GM21576 (cell line): ENCODE results near the gene SOX8.
"Not testable (repeated sequence)": the region's sequence is repeated elsewhere in the genome, so short reads cannot be mapped to it uniquely, and the experiment has no call there.

Experiments
- ATAC-seq: cut with Tn5 transposase; IDR thresholded peaks from one replicate; pipeline ENCODE4 v1.9.1; 2021; ENCODE audit warnings: mild to moderate bottlenecking, moderate library complexity; ENCODE audit not compliant: unreplicated experiment

Gene SOX8

DNA sequence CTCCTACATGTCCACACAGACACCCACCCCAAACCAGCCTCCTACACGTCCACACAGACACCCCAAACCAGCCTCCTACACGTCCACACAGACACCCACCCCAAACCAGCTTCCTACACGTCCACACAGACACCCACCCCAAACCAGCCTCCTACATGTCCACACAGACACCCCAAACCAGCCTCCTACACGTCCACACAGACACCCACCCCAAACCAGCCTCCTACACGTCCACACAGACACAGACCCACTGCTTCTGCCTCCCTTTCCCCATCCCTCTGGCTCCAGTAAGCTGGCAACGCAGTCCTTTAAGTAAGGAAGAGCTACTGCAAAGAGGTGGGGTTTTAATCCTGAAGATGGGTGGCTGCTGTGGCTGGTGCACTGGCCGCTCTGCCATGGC, 27.8 kb upstream of the SOX8 start:
- not testable (repeated sequence) for ATAC-seq

DNA sequence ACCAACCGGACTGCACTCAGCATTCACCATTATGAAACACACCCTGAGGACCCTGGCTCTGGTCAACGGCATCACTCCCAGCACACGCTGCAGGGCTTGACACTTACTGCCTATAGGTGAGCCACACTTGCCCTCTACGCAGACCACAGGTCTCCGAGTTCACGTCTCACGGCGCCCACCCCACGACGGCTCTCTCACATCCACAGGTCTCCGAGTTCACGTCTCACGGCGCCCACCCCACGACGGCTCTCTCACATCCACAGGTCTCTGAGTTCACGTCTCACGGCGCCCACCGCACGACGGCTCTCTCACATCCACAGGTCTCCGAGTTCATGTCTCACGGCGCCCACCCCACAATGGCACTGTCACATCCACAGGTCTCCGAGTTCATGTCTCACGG, 25.8 kb upstream of the SOX8 start:
- ATAC-seq: not testable (repeated sequence)

- ATAC-seq: no peak
Observed at GRCh38 chr16:959232-960040, 22.1 kb upstream of the SOX8 start.

DNA sequence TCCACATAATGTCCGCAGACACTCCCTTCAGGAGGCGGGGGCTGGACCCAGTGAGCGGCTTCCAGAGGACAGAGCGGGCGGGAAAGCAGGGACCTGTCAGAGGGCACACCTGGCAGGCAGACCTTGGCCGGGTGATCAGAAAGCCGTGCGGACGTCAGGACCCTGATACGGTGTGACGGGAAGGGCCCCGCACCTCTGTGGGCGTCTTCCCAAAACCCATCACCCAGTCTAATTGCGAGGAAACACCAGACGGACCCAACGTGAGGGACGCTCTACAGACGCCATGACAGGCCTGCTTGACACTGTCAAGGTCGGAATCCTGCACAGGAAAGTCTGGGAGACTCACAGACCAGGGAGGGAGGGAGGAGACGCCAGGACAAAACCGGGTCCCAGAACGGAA, 19.2 kb upstream of the SOX8 start:
- ATAC-seq: no peak

DNA sequence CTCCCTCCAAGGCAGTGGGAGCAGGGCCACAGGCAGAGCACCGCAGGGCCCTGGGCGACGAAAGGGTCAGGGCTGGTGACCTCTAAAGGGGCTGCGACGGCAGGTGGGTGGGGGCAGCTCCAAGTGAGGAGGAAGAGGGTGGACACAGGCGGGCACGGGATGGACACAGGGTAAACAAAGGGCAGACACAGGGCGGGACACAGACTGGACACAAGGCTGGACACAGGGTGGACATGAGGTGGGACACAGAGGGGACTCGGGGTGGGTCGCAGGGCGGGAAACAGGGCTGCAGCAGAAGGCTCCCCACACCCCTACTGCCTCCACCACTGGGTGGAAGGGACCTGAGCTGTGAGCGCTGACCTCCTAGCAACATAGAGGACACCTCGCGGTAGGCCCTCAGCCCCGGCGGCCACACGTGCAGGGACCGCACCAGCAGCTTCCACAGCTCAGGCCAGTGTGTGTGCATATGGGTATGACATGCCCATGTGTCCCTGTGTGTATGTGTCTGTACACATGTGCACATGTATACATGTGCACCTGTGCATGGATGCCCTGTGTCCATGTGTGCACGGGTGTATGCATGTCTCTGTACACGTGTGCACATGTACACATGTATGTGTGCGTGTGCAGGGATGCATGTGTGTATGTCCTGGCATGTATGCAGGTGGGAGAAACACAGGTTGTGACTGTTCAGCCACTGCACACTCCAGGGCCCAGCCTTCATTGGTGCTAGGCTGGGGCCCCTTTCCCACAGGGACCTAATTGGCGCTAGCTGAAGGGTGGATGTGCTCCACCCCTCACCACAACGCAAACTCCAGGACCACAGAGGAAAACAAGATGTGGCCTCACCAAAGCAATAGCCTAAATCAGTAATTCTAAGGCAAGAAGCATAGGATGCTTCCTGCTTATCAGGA, 18.4 kb upstream of the SOX8 start:
- ATAC-seq: no peak

GRCh38 chr16:963913-964312, 17.7 kb upstream of the SOX8 start:
- no peak for ATAC-seq

DNA sequence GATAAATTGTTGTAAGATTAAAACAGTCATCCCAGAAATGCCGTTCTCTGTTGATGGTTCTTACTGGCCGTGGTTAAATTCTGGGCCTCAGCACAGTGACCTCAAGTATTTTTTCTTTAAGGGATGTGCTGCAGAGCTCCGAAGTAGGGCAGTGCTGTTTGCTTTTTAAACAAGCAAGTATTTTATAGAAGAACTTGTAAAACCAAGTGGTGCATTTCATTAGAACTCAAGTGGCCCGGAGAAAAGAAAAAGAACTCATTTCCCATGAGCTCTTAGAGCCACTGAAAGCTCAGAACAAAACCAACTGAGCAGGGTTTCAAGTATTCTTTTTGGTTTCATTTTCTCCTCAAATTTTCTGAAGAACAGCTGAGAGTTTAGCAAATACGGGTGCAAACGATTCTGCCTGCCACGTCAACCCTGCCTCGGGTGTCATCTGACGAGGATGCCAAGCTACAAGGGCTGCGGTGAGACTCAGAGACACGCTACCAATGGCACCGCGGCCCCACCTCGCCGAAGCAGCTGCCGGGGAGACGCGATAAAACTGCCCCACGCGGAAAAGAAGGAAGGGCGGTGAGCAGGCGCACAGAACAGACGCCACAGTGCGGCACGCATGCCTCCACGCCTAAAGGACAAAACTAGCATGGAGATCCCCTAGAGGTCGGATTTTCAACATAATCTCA, 17.1 kb upstream of the SOX8 start:
- ATAC-seq: no peak

DNA sequence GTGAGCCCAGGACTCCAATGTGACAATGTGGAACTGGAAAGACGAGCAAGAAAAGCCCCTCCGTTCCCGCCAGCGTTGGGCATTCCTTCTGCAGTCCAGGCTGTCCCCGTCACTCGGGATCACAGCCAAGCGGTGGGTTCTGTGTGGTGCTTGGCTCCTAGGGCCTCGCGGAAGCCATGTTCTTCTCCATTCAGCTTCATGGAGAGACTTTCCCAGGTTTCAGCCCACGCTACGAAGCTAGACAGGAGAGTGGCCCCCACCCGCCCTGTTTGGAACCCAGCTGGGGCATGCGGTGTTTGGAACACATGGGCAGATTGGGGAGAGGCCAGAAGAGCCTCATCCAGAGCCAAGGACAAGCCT, 16.6 kb upstream of the SOX8 start:
- no peak for ATAC-seq

GRCh38 chr16:965487-965886, 16.1 kb upstream of the SOX8 start:
- no peak for ATAC-seq

DNA sequence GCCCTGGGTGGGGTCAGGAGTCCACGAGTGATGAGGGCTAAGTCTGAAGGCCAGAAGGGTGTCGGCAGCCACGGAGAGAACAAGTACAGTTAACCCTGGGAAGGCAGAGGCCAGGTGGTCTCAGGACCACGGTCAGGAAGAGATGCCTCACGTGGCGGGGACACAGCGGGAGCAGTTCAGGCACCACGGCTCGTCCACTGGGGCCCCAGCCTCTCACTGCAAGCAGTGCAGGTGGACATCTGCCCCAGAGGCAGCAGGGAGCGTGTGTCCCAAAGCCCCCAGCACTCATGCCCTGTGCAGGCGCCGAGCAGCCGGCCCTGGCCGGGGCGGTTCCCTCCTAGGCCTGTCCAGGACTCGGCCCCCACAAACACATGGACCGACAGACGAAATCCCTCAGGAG, 15.5 kb upstream of the SOX8 start:
- ATAC-seq: no peak

- no peak for ATAC-seq
Observed at GRCh38 chr16:966505-966904, 15.1 kb upstream of the SOX8 start.

DNA sequence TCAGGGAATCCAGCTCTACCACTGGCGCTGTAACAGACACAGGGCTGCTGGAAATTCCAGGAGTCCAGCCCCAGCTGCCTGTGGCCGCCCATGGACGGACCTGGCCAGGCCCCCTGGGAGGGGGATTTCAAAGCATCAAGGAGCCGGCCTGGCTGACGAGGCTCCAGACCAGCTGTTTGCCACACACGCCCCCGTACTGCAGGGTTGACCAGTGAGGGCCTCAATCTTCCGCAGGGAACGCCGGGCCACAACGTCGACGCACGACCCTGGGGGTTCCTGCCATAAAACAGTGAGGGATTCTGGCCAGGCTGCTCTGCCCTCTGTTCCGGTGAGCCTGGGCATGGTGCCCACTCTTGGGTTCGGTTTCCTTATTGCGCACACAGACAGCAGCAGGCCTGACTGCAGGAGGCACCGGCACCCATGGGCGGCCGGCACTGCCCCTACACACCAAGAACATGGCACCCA, 14.5 kb upstream of the SOX8 start:
- ATAC-seq: no peak

GRCh38 chr16:967546-968295, 13.8 kb upstream of the SOX8 start:
- ATAC-seq: no peak

DNA sequence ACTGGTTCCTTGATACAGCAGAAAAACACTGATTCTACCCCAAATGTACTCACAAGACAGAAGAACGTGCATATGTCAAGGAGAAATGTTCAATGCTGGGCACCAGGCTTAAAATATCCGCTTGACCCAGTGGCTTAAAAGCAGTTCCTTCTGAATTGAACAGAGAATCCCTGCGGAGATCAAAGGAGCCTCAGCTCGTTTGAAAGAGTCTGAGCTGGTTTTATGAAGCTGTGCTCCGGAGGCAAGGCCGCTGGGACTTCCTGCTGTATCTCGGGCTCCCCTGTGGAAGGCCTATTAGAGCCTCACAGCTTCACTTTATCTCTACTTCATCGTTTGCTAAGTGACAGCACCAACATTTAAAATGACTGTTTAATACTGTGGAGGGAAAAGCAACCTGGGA, 12.9 kb upstream of the SOX8 start:
- no peak for ATAC-seq

- no peak for ATAC-seq
Observed at GRCh38 chr16:969508-970385, 11.8 kb upstream of the SOX8 start.

GRCh38 chr16:970386-970765, 11.2 kb upstream of the SOX8 start:
- ATAC-seq: peak; percentile 25

DNA sequence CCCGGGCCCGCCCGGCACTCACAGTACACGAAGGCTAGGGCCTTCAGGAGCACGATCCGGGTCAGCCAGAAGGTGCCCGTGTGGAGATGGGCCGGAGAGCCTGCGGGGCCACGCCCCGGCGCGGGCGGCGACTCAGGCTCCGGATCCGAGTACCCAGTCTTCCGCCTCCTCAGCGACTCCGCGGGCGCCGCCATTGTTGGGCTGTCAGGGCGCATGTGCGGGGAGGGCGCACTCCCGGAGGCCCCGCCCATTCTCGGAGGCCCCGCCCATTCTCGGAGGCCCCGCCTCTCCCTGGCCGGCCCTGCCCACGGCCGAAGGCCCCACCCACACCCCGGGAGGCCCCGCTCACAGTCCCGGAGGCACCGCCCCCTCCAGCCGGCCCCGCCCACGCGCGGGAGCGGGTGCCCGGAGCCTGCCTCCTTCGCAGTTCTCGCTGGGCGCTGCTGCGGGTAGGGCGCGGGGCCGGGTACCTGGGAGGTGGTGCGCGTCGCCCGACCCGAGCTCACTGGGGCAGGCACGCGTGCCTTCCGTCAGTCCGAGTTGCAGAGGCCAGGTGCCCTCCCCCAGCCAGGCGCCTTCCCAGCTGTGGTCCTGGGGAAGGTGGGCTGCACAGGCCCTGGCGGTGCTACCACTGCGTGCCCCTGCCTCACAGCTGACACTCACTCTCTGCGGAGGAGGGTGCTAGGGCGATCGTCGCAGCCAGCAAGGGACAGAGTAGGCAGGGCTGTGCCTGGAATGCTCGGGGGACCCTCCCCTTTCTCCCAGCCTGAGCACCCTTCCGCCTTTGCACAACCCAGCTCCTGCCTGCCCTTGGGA, 10.6 kb upstream of the SOX8 start, which contains the start of gene LMF1:
LMF1 (minus strand) TSS at position 219 of the 816 bp plus-strand sequence; CDS start at position 215, 4 bp downstream.
- ATAC-seq: peak; percentile 77

DNA sequence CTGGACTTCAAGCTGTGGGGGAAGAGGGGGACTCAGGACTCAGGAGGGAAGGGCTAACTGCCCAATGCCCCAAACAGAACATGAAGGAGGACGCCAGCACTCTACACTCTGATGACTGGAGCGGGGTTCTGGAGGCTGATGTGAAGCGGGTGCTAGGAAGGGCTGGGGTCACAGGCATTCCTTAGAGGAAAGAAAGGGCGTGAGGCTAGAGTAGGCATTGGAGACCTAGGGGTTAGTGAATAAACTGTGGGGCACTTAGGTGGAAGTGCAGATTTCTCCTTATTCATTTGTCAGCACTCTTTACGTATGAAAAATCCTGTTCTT, 10.0 kb upstream of the SOX8 start:
- no peak for ATAC-seq

- ATAC-seq: no peak
Observed at GRCh38 chr16:971981-972315, 9.6 kb upstream of the SOX8 start.
